Psoas muscle (tissue), 8 donors: ENCODE measurements around the gene SLC29A1. TPM values are rescaled to one million over a fixed set of nuclear protein-coding genes. Genes with fewer than 3 reads are reported as not detected.
A peak's percentile ranks its signal among the peaks of the same experiment; 100 is the strongest.

Experiments
- ATAC-seq, 4 donors: fragments of 200-7000 bp; cut with Tn5 transposase; one replicate each; pipeline ENCODE4 v1.9.1; 2020; ENCODE audit warnings: moderate library complexity in 3 of 4, mild to moderate bottlenecking in 2 of 4
- DNase-seq, 2 donors: peaks; one replicate each; pipeline ENCODE4 v3.0.0-alpha.2; 2020
- H3K27ac ChIP-seq: fragments of 200-600 bp; one replicate; pipeline ENCODE4 v1.8.0; 2022
- H3K27me3 ChIP-seq, 3 donors: fragments of 200-600 bp in 1 of 3; one replicate each; pipeline versions ENCODE4 v1.6.1 to v1.8.0; 2013 to 2022; ENCODE audit warnings: low read length in 2 of 3, mild to moderate bottlenecking in 2 of 3, moderate library complexity in 1 of 3; ENCODE audit not compliant: insufficient read depth in 3 of 3
- H3K36me3 ChIP-seq, 2 donors: fragments of 200-600 bp in 1 of 2; one replicate each; pipeline versions ENCODE4 v1.6.1 to v1.8.0; 2013 to 2022; ENCODE audit warnings: low read depth in 1 of 2, mild to moderate bottlenecking in 1 of 2, moderate library complexity in 1 of 2; ENCODE audit not compliant: insufficient read depth in 1 of 2
- H3K4me1 ChIP-seq: fragments of 200-600 bp; one replicate; pipeline ENCODE4 v1.8.0; 2022
- H3K4me3 ChIP-seq: fragments of 200-600 bp; one replicate; pipeline ENCODE4 v1.8.0; 2022; ENCODE audit warnings: mild to moderate bottlenecking
- H3K9me3 ChIP-seq: fragments of 200-600 bp; one replicate; pipeline ENCODE4 v1.8.0; 2022
- WGBS, 3 donors: extraction: QIAGEN DNeasy Blood & Tissue Kit; methylation state at CpG; one replicate each; pipeline versions ENCODE4 v1.1.6 to v1.1.7; 2013; 5-methylcytosine and 5-hydroxymethylcytosine counted together
- intact Hi-C, 2 donors: fragments of 100-400 bp; cut with DNase I; formaldehyde crosslinking; loops; one replicate each; pipeline versions ENCODE4 v1.11.0 to v1.14.2; 2022
- polyA plus RNA-seq, 3 donors: library from polyadenylated mRNA; stranded (reverse); fragments of 200-250 nt; gene quantifications; one replicate each; pipeline ENCODE4 v1.2.3, GENCODE V29; 2013
- total RNA-seq, 4 donors: library from RNA; stranded (reverse); fragmentation: NEBNext Ultra II Directional in 2 of 4; extraction: Animal tissue kit (Norgen Biotek cat#: 25700) in 2 of 4; gene quantifications; one replicate each; pipeline versions ENCODE4 v1.2.1 to v1.2.4, GENCODE V29; 2021 to 2023
- TF ChIP-seq, protein P1 (sequence below): fragments of 200-600 bp; IDR thresholded peaks from one replicate; pipeline ENCODE4 v1.8.0; 2022; ENCODE audit warnings: antibody characterized with exemption
- donor health status: healthy with polysubstance abuse.
- donor health status: DM: no; HTN: no; CAD: no; lungs with moderate emphysema.
- donor health status: Bipolar disorder and iron deficiency.
- donor health status: healthy.
- donor health status: DM: yes; HTN: yes; CAD: no.
- donor health status: DM: no; HTN: no; CAD: no.
- donor health status: DM: no; HTN: no; CAD: no.
- donor health status: DM: yes; HTN: yes; CAD: no.

SLC29A1 gene
- total and polyA plus RNA-seq, 7 donors: 29.1 to 80.7 (median 39.7) TPM

DNA sequence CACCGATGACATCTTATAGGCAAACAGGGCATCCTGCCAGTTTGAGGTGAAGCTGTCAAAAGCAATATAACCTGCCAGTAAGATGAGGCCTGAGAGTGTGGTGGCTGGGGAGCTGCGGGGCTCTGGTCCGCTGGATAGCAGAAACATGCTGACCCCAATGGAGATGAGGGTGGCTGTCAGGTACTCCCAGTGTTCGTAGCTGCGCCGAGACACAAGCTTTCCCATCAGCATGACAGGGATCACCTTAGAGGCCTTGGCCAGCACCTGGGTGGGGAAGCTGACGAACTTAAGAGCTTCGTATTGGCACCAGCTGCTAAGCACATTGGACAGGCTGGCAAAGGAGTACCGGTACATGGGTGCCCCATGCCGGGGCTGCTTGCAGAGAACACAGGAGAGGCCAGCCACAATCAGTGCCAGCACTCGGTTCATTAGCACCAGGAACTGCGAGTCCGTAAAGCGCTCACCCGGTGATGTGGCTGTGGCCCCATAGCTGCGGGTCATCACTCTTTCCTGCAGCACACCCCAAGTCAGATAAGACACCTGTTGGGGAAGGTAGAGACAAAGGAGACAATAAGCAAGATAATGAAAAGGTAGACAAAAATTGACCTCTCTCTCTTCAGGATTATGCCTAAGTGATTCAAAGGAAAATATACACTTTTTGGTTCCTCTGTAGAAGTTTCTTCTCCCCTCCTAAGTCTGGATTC, 31.9 kb downstream of the SLC29A1 start:
- Histone ChIP-seq H3K9me3 (no peaks in the 10 kb centered on the region), H3K4me3 (no peak overlapping the region), H3K27ac (peak overlapping the region; percentile 94), H3K36me3 (peaks cover 15 to 65% of the 10 kb centered on the region in 2 donors), H3K27me3 (no peaks in the 10 kb centered on the region), H3K4me1 (peaks cover 38% of the 10 kb centered on the region)
- 36 to 67% (median 40%) methylated on average over 16 of the region's 16 CpGs for WGBS, 3 donors
- TF ChIP-seq, protein P1, sequence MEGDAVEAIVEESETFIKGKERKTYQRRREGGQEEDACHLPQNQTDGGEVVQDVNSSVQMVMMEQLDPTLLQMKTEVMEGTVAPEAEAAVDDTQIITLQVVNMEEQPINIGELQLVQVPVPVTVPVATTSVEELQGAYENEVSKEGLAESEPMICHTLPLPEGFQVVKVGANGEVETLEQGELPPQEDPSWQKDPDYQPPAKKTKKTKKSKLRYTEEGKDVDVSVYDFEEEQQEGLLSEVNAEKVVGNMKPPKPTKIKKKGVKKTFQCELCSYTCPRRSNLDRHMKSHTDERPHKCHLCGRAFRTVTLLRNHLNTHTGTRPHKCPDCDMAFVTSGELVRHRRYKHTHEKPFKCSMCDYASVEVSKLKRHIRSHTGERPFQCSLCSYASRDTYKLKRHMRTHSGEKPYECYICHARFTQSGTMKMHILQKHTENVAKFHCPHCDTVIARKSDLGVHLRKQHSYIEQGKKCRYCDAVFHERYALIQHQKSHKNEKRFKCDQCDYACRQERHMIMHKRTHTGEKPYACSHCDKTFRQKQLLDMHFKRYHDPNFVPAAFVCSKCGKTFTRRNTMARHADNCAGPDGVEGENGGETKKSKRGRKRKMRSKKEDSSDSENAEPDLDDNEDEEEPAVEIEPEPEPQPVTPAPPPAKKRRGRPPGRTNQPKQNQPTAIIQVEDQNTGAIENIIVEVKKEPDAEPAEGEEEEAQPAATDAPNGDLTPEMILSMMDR: no peak
- DNase-seq (peak in 1 of 2 donors; percentile 63), ATAC-seq (peak; percentile 3 to 27 (median 6))
- intact Hi-C loops: no loop called here

DNA sequence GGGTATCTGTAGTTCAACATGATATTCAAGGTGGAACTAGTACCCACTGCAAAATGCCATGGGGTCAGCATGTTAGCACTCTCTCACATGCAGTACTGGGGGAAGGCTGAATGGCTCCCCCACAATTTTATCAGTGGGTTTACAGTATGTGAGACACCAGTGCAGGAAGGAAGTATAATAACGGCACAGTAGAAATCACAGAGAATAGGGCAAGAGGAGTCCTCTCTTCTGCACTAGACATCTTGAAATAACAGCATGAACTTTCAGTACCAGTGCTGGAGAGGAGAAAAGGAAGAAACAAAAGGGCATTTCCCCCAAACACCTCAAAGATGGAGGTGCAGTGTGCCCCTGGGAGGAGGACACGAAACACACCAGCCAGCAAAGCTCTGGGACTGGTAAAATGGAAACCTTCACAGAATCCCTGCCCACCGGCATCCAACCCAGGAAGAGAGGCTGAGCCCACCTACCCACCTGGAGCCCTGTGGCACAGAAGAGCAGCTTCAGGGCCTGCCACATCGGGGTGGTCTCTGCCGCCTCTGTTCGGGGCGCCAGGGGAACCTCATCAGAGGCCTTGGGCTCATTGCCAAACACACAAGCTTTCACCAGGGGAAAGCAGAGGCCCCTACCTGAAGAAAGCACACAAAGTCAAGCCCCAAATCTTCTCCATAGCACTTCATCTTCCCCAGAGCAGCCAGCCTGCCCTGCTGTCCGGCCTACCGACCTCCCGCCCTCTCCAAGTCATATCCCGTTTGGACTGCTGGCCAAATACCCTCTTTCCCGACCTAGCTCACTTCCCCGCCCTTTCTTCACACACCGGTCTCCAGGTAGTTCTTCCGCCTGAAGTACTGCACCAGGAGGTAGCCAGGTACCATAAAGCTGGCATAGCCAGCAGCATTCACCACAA, 32.7 kb downstream of the SLC29A1 start:
- H3K4me3 ChIP-seq: peak overlapping the region; percentile 94
- H3K27me3 ChIP-seq: no peaks in the 10 kb centered on the region
- DNase-seq (peak in 1 of 2 donors; percentile 49), ATAC-seq (peak; percentile 2 to 18 (median 5))
- no peaks in the 10 kb centered on the region for H3K9me3 ChIP-seq
- intact Hi-C loops: no loop called here
- WGBS, 3 donors: 32 to 39% (median 33%) methylated on average over 13 to 15 of the region's 15 CpGs
- H3K27ac ChIP-seq: peak overlapping the region; percentile 94
- H3K36me3 ChIP-seq: peaks cover 12 to 58% of the 10 kb centered on the region in 2 donors
- H3K4me1 ChIP-seq: peaks cover 30% of the 10 kb centered on the region
- TF ChIP-seq, protein P1: no peak

- H3K4me1 ChIP-seq: peaks cover 30% of the 10 kb centered on the region
- ATAC-seq: peak in 1 of 4 donors; percentile 53
- DNase-seq: no peak
- peaks cover 11 to 58% of the 10 kb centered on the region in 2 donors for H3K36me3 ChIP-seq
- intact Hi-C loops: no loop called here
- TF ChIP-seq, protein P1: no peak
- H3K4me3 ChIP-seq: peak overlapping the region; percentile 94
- no peaks in the 10 kb centered on the region for H3K9me3 ChIP-seq
- 3 to 5% (median 4%) methylated on average over 8 to 12 of the region's 12 CpGs for WGBS, 3 donors
- no peaks in the 10 kb centered on the region for H3K27me3 ChIP-seq
- H3K27ac ChIP-seq: peak overlapping the region; percentile 94
These were observed 33.3 kb downstream of the SLC29A1 start for GRCh38 chr6:44256775-44257024.

GRCh38 chr6:44257025-44257752, 33.8 kb downstream of the SLC29A1 start, which contains the start of gene SLC35B2:
TSS of gene SLC35B2 (minus strand) at chr6:44257528. CDS start at chr6:44257410, 118 bp downstream.
- TF ChIP-seq, protein P1: peak; percentile 85
- peak; percentile 69 to 78 (median 74) for ATAC-seq
- Histone ChIP-seq H3K27me3 (no peaks in the 10 kb centered on the region), H3K36me3 (peaks cover 8 to 53% of the 10 kb centered on the region in 2 donors), H3K4me1 (peaks cover 27% of the 10 kb centered on the region), H3K27ac (peak within 1 kb of the TSS; percentile 94), H3K9me3 (no peaks in the 10 kb centered on the region), H3K4me3 (peak within 1 kb of the TSS; percentile 94)
- intact Hi-C loops: no loop called here
- peak; percentile 72 to 86 for DNase-seq
- WGBS, 3 donors: 0 to 1% (median 1%) methylated on average over 17 to 80 of the region's 80 CpGs
